K562 (cell line): ENCODE data around the gene DRD2. TPM values are rescaled to one million over a fixed set of nuclear protein-coding genes. Genes with fewer than 3 reads are reported as not detected.

ENCODE experiments used
- ADNP ChIP-seq: fragments of 200-800 bp; sonication (Bioruptor generic); IDR thresholded peaks from 2 replicates; pipeline ENCODE4 v1.6.1; 2016; ENCODE audit warnings: missing genetic modification characterization, missing compliant biosample characterization
- AFF4 ChIP-seq: sonication (generic); formaldehyde crosslinking; IDR thresholded peaks from 2 replicates; pipeline ENCODE4 v1.8.0; 2023; ENCODE audit warnings: mild to moderate bottlenecking, missing genetic modification reagents
- CEBPB ChIP-seq: fragments of 450-650 bp; IDR thresholded peaks from 2 replicates; pipeline ENCODE4 v1.6.1; 2016; ENCODE audit warnings: missing genetic modification characterization, missing compliant biosample characterization
- CHCHD3 ChIP-seq: fragments of 250-450 bp; sonication (Bioruptor Pico); IDR thresholded peaks from 2 replicates; pipeline ENCODE4 v2.1.2; 2022; ENCODE audit warnings: mild to moderate bottlenecking
- TBP ChIP-seq: optimal IDR thresholded peaks from 2 replicates; pipeline ENCODE3; 2011; ENCODE audit warnings: low read depth, low read length, improper control_type of control experiment
- ZBTB43 ChIP-seq: sonication (generic); formaldehyde crosslinking; IDR thresholded peaks from 2 replicates; pipeline ENCODE4 v1.8.0; 2023; ENCODE audit warnings: mild to moderate bottlenecking, missing genetic modification reagents
- ZNF778 ChIP-seq: fragments of 450-650 bp; formaldehyde crosslinking; IDR thresholded peaks from 2 replicates; pipeline ENCODE4 v1.4.0; 2020; ENCODE audit warnings: mild to moderate bottlenecking, moderate library complexity
- ZSCAN32 ChIP-seq: fragments of 450-650 bp; formaldehyde crosslinking; IDR thresholded peaks from 2 replicates; pipeline ENCODE4 v1.4.0; 2020; ENCODE audit warnings: mild to moderate bottlenecking, moderate library complexity
- polyA plus RNA-seq, 8 experiments: library from polyadenylated mRNA; depleted of rRNA in 4 of 8; stranded (reverse) in 5 of 8; unstranded in 3 of 8; fragments of >200 nt; fragmentation: Nextera tagmentation in 2 of 8; fragmentation: Illumina TruSeq in 1 of 8; extraction: Ambion mirVana in 2 of 8; extraction: Trizol in 1 of 8; gene quantifications; 2 replicates each; pipeline versions ENCODE4 v1.2.1 to v1.2.3, GENCODE V29; 2011 to 2014; ENCODE audit warnings: inconsistent platforms in 1 of 8, missing spikeins in 1 of 8
- total RNA-seq, 7 experiments: library from RNA; depleted of rRNA in 6 of 7; stranded (reverse); fragments of >200 nt in 6 of 7; fragmentation: Illumina TruSeq in 2 of 7; extraction: Trizol in 2 of 7; gene quantifications; 2 replicates each; pipeline versions ENCODE4 v1.2.1 to v1.2.3, GENCODE V29; 2011 to 2021; ENCODE audit warnings: low replicate concordance in 1 of 7

The DRD2 gene
- total and polyA plus RNA-seq, 9 of the 15 experiments (the other 6 are each of a cell fraction or from before 2014, with no cell fraction given) = not detected

- no peak for TF ChIP-seq ZBTB43
- no peak for TF ChIP-seq AFF4 (CRISPR knock-in tag)
- no peak for TF ChIP-seq TBP
- TF ChIP-seq ADNP (tag) = no peak
- TF ChIP-seq ZNF778 (CRISPR knock-in tag) = no peak
- no peak for TF ChIP-seq ZSCAN32
- TF ChIP-seq CHCHD3 = no peak
- no peak for TF ChIP-seq CEBPB (tag)
Measured at GRCh38 chr11:113393501-113393985, 81.7 kb downstream of the DRD2 start (continued).
